Left renal pelvis (tissue), 4 donors: ENCODE results near the gene FCAMR. TPM values are rescaled to one million over a fixed set of nuclear protein-coding genes. Genes with fewer than 3 reads are reported as not detected.
"Not testable (repeated sequence)": the region's sequence is repeated elsewhere in the genome, so short reads cannot be mapped to it uniquely, and the experiment has no call there.

Experiments used
- DNase-seq, 4 donors: peaks; one replicate each; pipeline ENCODE4 v3.0.0-alpha.2; 2013; ENCODE audit warnings: low read depth in 4 of 4, low spot score in 3 of 4
- polyA plus RNA-seq, 4 donors: library from polyadenylated mRNA; unstranded; fragments of 120-200 nt; gene quantifications; one replicate each; pipeline ENCODE4 v1.2.1, GENCODE V29; 2013; ENCODE audit not compliant: insufficient read length in 4 of 4

The FCAMR gene
- polyA plus RNA-seq, 4 donors = 0.15 to 14.9 (median 7.8) TPM

- no peak for DNase-seq
Observed at GRCh38 chr1:206937425-206937824, 32.8 kb downstream of the FCAMR start.

GRCh38 chr1:206935491-206936067, 34.7 kb downstream of the FCAMR start:
- DNase-seq = no peak

- no peak for DNase-seq
Observed at GRCh38 chr1:206933333-206933945, 36.8 kb downstream of the FCAMR start.

GRCh38 chr1:206932177-206932576, 38.1 kb downstream of the FCAMR start:
- no peak for DNase-seq

GRCh38 chr1:206931709-206932108, 38.6 kb downstream of the FCAMR start:
- DNase-seq = no peak

- no peak for DNase-seq
Observed at GRCh38 chr1:206930210-206930798, 40.0 kb downstream of the FCAMR start.

GRCh38 chr1:206929524-206929923, 40.7 kb downstream of the FCAMR start:
- no peak for DNase-seq

- no peak for DNase-seq
Observed at GRCh38 chr1:206926286-206926685, 44.0 kb downstream of the FCAMR start.

GRCh38 chr1:206925106-206925736, 45.0 kb downstream of the FCAMR start:
- DNase-seq = no peak

GRCh38 chr1:206924592-206925105, 45.6 kb downstream of the FCAMR start:
- DNase-seq = no peak

- not testable (repeated sequence) for DNase-seq
Observed at GRCh38 chr1:206923961-206924557, 46.2 kb downstream of the FCAMR start.

GRCh38 chr1:206923009-206923960, 47.0 kb downstream of the FCAMR start:
- DNase-seq = no peak

- no peak for DNase-seq
Observed at GRCh38 chr1:206922524-206922923, 47.7 kb downstream of the FCAMR start.

- DNase-seq = no peak
Observed at GRCh38 chr1:206921772-206922265, 48.4 kb downstream of the FCAMR start, which contains the start of gene FCMR. FCMR (minus strand) TSS chr1:206921941; CDS start chr1:206921854, 87 bp downstream.

- no peak for DNase-seq
Observed at GRCh38 chr1:206918076-206918475, 52.2 kb downstream of the FCAMR start.

- no peak for DNase-seq
Observed at GRCh38 chr1:206916000-206916709, 54.1 kb downstream of the FCAMR start.

- DNase-seq = no peak
Observed at GRCh38 chr1:206915030-206915735, 55.1 kb downstream of the FCAMR start.

GRCh38 chr1:206913766-206914537, 56.3 kb downstream of the FCAMR start:
- no peak for DNase-seq
